NB4 (cell line): ENCODE results near the gene TAF15.

Experiments
- DNase-seq: peaks from one replicate; pipeline ENCODE4 v3.0.0; 2010; ENCODE audit warnings: low read depth
- H3K4me3 ChIP-seq: one replicate; pipeline ENCODE4 v1.5.1; 2011; ENCODE audit warnings: mild to moderate bottlenecking, low read depth, low read length, moderate library complexity
- CTCF ChIP-seq: IDR thresholded peaks from one replicate; pipeline ENCODE4 v1.5.1; 2012; ENCODE audit warnings: low read depth, low read length
- MAX ChIP-seq: IDR thresholded peaks from 2 replicates; pipeline ENCODE4 v1.6.1; 2011; ENCODE audit warnings: low read depth, low read length
- MYC ChIP-seq: IDR thresholded peaks from 2 replicates; pipeline ENCODE4 v1.6.1; 2011; ENCODE audit warnings: low read depth, low read length
- POLR2A ChIP-seq: IDR thresholded peaks from 2 replicates; pipeline ENCODE4 v1.6.1; 2011; ENCODE audit warnings: mild to moderate bottlenecking; ENCODE audit not compliant: insufficient read length; ENCODE audit errors: extremely low read depth

Gene TAF15

GRCh38 chr17:35784895-35785294 lies 24.4 kb upstream of the TAF15 start:
- no peak for DNase-seq
- no peak overlapping the region for H3K4me3 ChIP-seq
- no peak for TF ChIP-seq POLR2A
- TF ChIP-seq CTCF = no peak
- TF ChIP-seq MYC = no peak
- no peak for TF ChIP-seq MAX

- DNase-seq = no peak
- TF ChIP-seq POLR2A (no peak), CTCF (no peak), MYC (no peak), MAX (no peak)
- H3K4me3 ChIP-seq = no peak overlapping the region
These were observed 22.3 kb upstream of the TAF15 start for GRCh38 chr17:35786941-35787432.

GRCh38 chr17:35788477-35789368 lies 20.6 kb upstream of the TAF15 start:
- H3K4me3 ChIP-seq = no peak overlapping the region
- TF ChIP-seq MAX = no peak
- no peak for TF ChIP-seq POLR2A
- TF ChIP-seq CTCF = no peak
- TF ChIP-seq MYC = no peak
- no peak for DNase-seq

GRCh38 chr17:35790841-35791240 lies 18.4 kb upstream of the TAF15 start:
- H3K4me3 ChIP-seq = no peak overlapping the region
- no peak for DNase-seq
- TF ChIP-seq MYC (no peak), POLR2A (no peak), MAX (no peak), CTCF (no peak)

- no peak for TF ChIP-seq POLR2A
- TF ChIP-seq CTCF = no peak
- TF ChIP-seq MAX = no peak
- TF ChIP-seq MYC = no peak
- no peak for DNase-seq
- H3K4me3 ChIP-seq = no peak overlapping the region
These were observed 17.5 kb upstream of the TAF15 start for GRCh38 chr17:35791681-35792350.
